H9 (cell line): ENCODE results near the gene RNLS. TPM values are rescaled to one million over a fixed set of nuclear protein-coding genes. Genes with fewer than 3 reads are reported as not detected.

Source experiments
- DNase-seq: peaks from one replicate; pipeline ENCODE4 v3.0.0-alpha.2; 2017
- H2AFZ ChIP-seq: one replicate; pipeline ENCODE4 v1.6.1; 2013; ENCODE audit warnings: mild to moderate bottlenecking, low read length, control low read depth, moderate library complexity
- H2AK5ac ChIP-seq: 2 replicates; pipeline ENCODE4 v1.6.1; 2013; ENCODE audit warnings: low read length, control low read depth, mixed read lengths; ENCODE audit not compliant: insufficient read length
- H2BK120ac ChIP-seq: one replicate; pipeline ENCODE4 v1.6.1; 2013; ENCODE audit warnings: low read depth, mild to moderate bottlenecking, low read length, control low read depth, inconsistent platforms; ENCODE audit not compliant: poor library complexity, severe bottlenecking
- H2BK12ac ChIP-seq: 2 replicates; pipeline ENCODE4 v1.6.1; 2013; ENCODE audit warnings: low read length, control low read depth, mixed read lengths, low read depth; ENCODE audit not compliant: insufficient read length
- H2BK15ac ChIP-seq: 2 replicates; pipeline ENCODE4 v1.6.1; 2013; ENCODE audit warnings: low read depth, low read length, control low read depth
- H2BK20ac ChIP-seq: one replicate; pipeline ENCODE4 v1.6.1; 2013; ENCODE audit warnings: low read depth, mild to moderate bottlenecking, low read length, control low read depth, inconsistent platforms; ENCODE audit not compliant: poor library complexity, severe bottlenecking
- H2BK5ac ChIP-seq: 2 replicates; pipeline ENCODE4 v1.6.1; 2013; ENCODE audit warnings: low read length, control low read depth, mixed read lengths; ENCODE audit not compliant: insufficient read length
- H3K14ac ChIP-seq: 2 replicates; pipeline ENCODE4 v1.6.1; 2013; ENCODE audit warnings: low read length, control low read depth; ENCODE audit not compliant: insufficient read depth
- H3K18ac ChIP-seq: 2 replicates; pipeline ENCODE4 v1.6.1; 2013; ENCODE audit warnings: low read depth, mild to moderate bottlenecking, mixed read lengths, low read length, control low read depth; ENCODE audit not compliant: insufficient read length
- H3K23ac ChIP-seq: 2 replicates; pipeline ENCODE4 v1.6.1; 2013; ENCODE audit warnings: low read length, control low read depth, mixed read lengths, low read depth; ENCODE audit not compliant: insufficient read length
- H3K23me2 ChIP-seq: 2 replicates; pipeline ENCODE4 v1.6.1; 2013; ENCODE audit warnings: low read depth, mild to moderate bottlenecking, mixed read lengths, low read length, control low read depth; ENCODE audit not compliant: insufficient read length, poor library complexity, severe bottlenecking
- H3K27ac ChIP-seq: 2 replicates; pipeline ENCODE4 v1.5.1; 2013; ENCODE audit warnings: low read length, control low read depth, mixed read lengths, low read depth; ENCODE audit not compliant: insufficient read length
- H3K27me3 ChIP-seq: 2 replicates; pipeline ENCODE4 v1.6.1; 2013; ENCODE audit warnings: low read length, control low read depth, inconsistent platforms; ENCODE audit not compliant: insufficient read depth
- H3K4ac ChIP-seq: 2 replicates; pipeline ENCODE4 v1.6.1; 2013; ENCODE audit warnings: low read depth, mild to moderate bottlenecking, control low read depth, inconsistent platforms, low read length, moderate library complexity
- H3K4me1 ChIP-seq: 2 replicates; pipeline ENCODE4 v1.6.1; 2013; ENCODE audit warnings: low read length, control low read depth, inconsistent platforms; ENCODE audit not compliant: insufficient read depth
- H3K4me2 ChIP-seq: 2 replicates; pipeline ENCODE4 v1.6.1; 2013; ENCODE audit warnings: low read length, control low read depth, mixed read lengths; ENCODE audit not compliant: insufficient read length, insufficient read depth
- H3K56ac ChIP-seq: 2 replicates; pipeline ENCODE4 v1.6.1; 2013; ENCODE audit warnings: low read depth, mild to moderate bottlenecking, mixed read lengths, low read length, control low read depth; ENCODE audit not compliant: insufficient read length
- H3K79me1 ChIP-seq: 2 replicates; pipeline ENCODE4 v1.6.1; 2013; ENCODE audit warnings: low read depth, mild to moderate bottlenecking, moderate library complexity, low read length, control low read depth, inconsistent platforms; ENCODE audit not compliant: insufficient read depth, poor library complexity, severe bottlenecking
- H3K79me2 ChIP-seq: 2 replicates; pipeline ENCODE4 v1.6.1; 2013; ENCODE audit warnings: low read length, control low read depth, inconsistent platforms; ENCODE audit not compliant: insufficient read depth
- H3K9ac ChIP-seq: 2 replicates; pipeline ENCODE4 v1.6.1; 2013; ENCODE audit warnings: low read length, control low read depth, mixed read lengths; ENCODE audit not compliant: insufficient read length; ENCODE audit errors: extremely low read depth
- H3K9me3 ChIP-seq: one replicate; pipeline ENCODE4 v1.6.1; 2013; ENCODE audit warnings: low read depth, low read length, inconsistent platforms; ENCODE audit not compliant: control insufficient read depth
- H3T11ph ChIP-seq: one replicate; pipeline ENCODE4 v1.6.1; 2013; ENCODE audit warnings: mild to moderate bottlenecking, low read length, control low read depth, inconsistent platforms
- H4K20me1 ChIP-seq: one replicate; pipeline ENCODE4 v1.6.1; 2013; ENCODE audit not compliant: control insufficient read depth, insufficient read length, insufficient read depth
- H4K5ac ChIP-seq: 2 replicates; pipeline ENCODE4 v1.6.1; 2013; ENCODE audit warnings: low read depth, mild to moderate bottlenecking, mixed read lengths, low read length, control low read depth; ENCODE audit not compliant: insufficient read length
- H4K8ac ChIP-seq: replicated peaks from 2 replicates; pipeline ENCODE4 v1.6.1; 2013; ENCODE audit warnings: low read length, control low read depth, mixed read lengths, low read depth; ENCODE audit not compliant: insufficient read length
- H4K91ac ChIP-seq: 2 replicates; pipeline ENCODE4 v1.6.1; 2013; ENCODE audit warnings: low read depth, mild to moderate bottlenecking, moderate library complexity, mixed read lengths, low read length, control low read depth; ENCODE audit not compliant: insufficient read length
- H3K27ac Mint-ChIP-seq, 3 experiments: 2 replicates in 2 of 3; 3 replicates in 1 of 3; pipeline ENCODE4 v1.8.0; 2020 to 2021; ENCODE audit warnings: mixed read lengths in 3 of 3, mild to moderate bottlenecking in 1 of 3, moderate library complexity in 1 of 3
- H3K27me3 Mint-ChIP-seq: 2 replicates; pipeline ENCODE4 v1.8.0; 2021; ENCODE audit warnings: low read depth, mild to moderate bottlenecking, moderate library complexity, mixed read lengths
- H3K36me3 Mint-ChIP-seq, 3 experiments: 2 replicates in 2 of 3; 3 replicates in 1 of 3; pipeline ENCODE4 v1.8.0; 2020 to 2021; ENCODE audit warnings: low read depth in 3 of 3, mixed read lengths in 3 of 3; ENCODE audit not compliant: insufficient read depth in 1 of 3
- H3K4me1 Mint-ChIP-seq, 2 experiments: 2 replicates each; pipeline ENCODE4 v1.8.0; 2020; ENCODE audit warnings: mixed read lengths in 2 of 2
- H3K4me3 Mint-ChIP-seq, 2 experiments: 2 replicates in 1 of 2; 3 replicates in 1 of 2; pipeline ENCODE4 v1.8.0; 2020 to 2021; ENCODE audit warnings: mild to moderate bottlenecking in 2 of 2, mixed read lengths in 2 of 2, moderate library complexity in 1 of 2
- H3K9me3 Mint-ChIP-seq, 2 experiments: 2 replicates in 1 of 2; 3 replicates in 1 of 2; pipeline ENCODE4 v1.8.0; 2020; ENCODE audit warnings: mild to moderate bottlenecking in 2 of 2, mixed read lengths in 2 of 2, moderate library complexity in 1 of 2
- WGBS: extraction: QIAGEN DNeasy Blood & Tissue Kit; methylation state at CpG from one replicate; pipeline ENCODE4 v1.1.7; 2013; ENCODE audit warnings: missing lambda C conversion rate, low lambda C conversion rate, mixed read lengths; ENCODE audit not compliant: insufficient read length; ENCODE audit errors: extremely low coverage; 5-methylcytosine and 5-hydroxymethylcytosine counted together
- total RNA-seq: library from RNA; stranded (reverse); gene quantifications from 2 replicates; pipeline ENCODE4 v1.2.1, GENCODE V29; 2021
- TF ChIP-seq, protein P1 (sequence below): fragments of 200-600 bp; sonication (generic); conservative IDR thresholded peaks from 3 replicates; pipeline ENCODE4 v1.8.0; 2021; ENCODE audit warnings: antibody characterized with exemption, mild to moderate bottlenecking

Gene RNLS
- total RNA-seq, 1 experiment from 2014 or later: 7.5 TPM

- H3K4me3 Mint-ChIP-seq: no peak overlapping the region
- TF ChIP-seq, protein P1, sequence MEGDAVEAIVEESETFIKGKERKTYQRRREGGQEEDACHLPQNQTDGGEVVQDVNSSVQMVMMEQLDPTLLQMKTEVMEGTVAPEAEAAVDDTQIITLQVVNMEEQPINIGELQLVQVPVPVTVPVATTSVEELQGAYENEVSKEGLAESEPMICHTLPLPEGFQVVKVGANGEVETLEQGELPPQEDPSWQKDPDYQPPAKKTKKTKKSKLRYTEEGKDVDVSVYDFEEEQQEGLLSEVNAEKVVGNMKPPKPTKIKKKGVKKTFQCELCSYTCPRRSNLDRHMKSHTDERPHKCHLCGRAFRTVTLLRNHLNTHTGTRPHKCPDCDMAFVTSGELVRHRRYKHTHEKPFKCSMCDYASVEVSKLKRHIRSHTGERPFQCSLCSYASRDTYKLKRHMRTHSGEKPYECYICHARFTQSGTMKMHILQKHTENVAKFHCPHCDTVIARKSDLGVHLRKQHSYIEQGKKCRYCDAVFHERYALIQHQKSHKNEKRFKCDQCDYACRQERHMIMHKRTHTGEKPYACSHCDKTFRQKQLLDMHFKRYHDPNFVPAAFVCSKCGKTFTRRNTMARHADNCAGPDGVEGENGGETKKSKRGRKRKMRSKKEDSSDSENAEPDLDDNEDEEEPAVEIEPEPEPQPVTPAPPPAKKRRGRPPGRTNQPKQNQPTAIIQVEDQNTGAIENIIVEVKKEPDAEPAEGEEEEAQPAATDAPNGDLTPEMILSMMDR: no peak
Observed at GRCh38 chr10:88399240-88399639, 183.9 kb downstream of the RNLS start.

More at GRCh38 chr10:88399240-88399639, 183.9 kb downstream of the RNLS start:
- Histone ChIP-seq H2AK5ac (no peak overlapping the region), H4K5ac (no peak overlapping the region), H3K4ac (no peak overlapping the region), H2AFZ (no peak overlapping the region), H3K4me2 (no peak overlapping the region), H4K20me1 (no peaks in the 10 kb centered on the region), H2BK120ac (no peak overlapping the region), H2BK15ac (no peak overlapping the region), H3K23ac (no peak overlapping the region), H3K14ac (no peak overlapping the region), H3K79me1 (no peaks in the 10 kb centered on the region), H3K9ac (no peak overlapping the region), H3K56ac (no peak overlapping the region), H2BK12ac (no peak overlapping the region), H4K91ac (no peak overlapping the region), H3K18ac (no peak overlapping the region), H3T11ph (no peak overlapping the region), H3K79me2 (no peaks in the 10 kb centered on the region), H2BK5ac (no peak overlapping the region), H4K8ac (no peak overlapping the region), H3K27me3 (no peaks in the 10 kb centered on the region), H3K9me3 (peaks cover 6% of the 10 kb centered on the region), H3K23me2 (no peaks in the 10 kb centered on the region), H2BK20ac (no peak overlapping the region), H3K27ac (no peak overlapping the region), H3K4me1 (no peaks in the 10 kb centered on the region)
- no CpG with 5 or more reads among the region's 3 CpGs for WGBS
- no peaks in the 10 kb centered on the region for H3K27me3 Mint-ChIP-seq
- no peak for DNase-seq
- H3K27ac Mint-ChIP-seq: no peak overlapping the region
- no peaks in the 10 kb centered on the region for H3K4me1 Mint-ChIP-seq
- H3K36me3 Mint-ChIP-seq: peaks cover 6 to 49% (median 11%) of the 10 kb centered on the region in 3 experiments
- peaks cover 35 to 42% of the 10 kb centered on the region in 2 experiments for H3K9me3 Mint-ChIP-seq
